Activated gamma-delta T cell (primary cell): ENCODE data around the gene ANKFN1.

Experiments
- DNase-seq: peaks from one replicate; lab custom pipeline; 2025; lab: John Stamatoyannopoulos, UW

The ANKFN1 gene

GRCh38 chr17:56146534-56146933, 6.7 kb upstream of the ANKFN1 start:
- DNase-seq, result no peak

- DNase-seq, result no peak
Measured at GRCh38 chr17:56148333-56148732, 4.9 kb upstream of the ANKFN1 start.

- DNase-seq, result no peak
Measured at GRCh38 chr17:56149266-56150036, 3.8 kb upstream of the ANKFN1 start.

GRCh38 chr17:56150649-56151048, 2.6 kb upstream of the ANKFN1 start:
- no peak for DNase-seq

- DNase-seq, result no peak
Measured at GRCh38 chr17:56157845-56158244, 4.6 kb downstream of the ANKFN1 start.

GRCh38 chr17:56158344-56158743, 5.1 kb downstream of the ANKFN1 start:
- no peak for DNase-seq

GRCh38 chr17:56158915-56159825, 5.9 kb downstream of the ANKFN1 start:
- DNase-seq, result no peak

GRCh38 chr17:56159826-56160380, 6.6 kb downstream of the ANKFN1 start:
- no peak for DNase-seq

- DNase-seq, result no peak
Measured at GRCh38 chr17:56160422-56160821, 7.1 kb downstream of the ANKFN1 start.

GRCh38 chr17:56165072-56165641, 11.9 kb downstream of the ANKFN1 start:
- no peak for DNase-seq

- no peak for DNase-seq
Measured at GRCh38 chr17:56167491-56167890, 14.2 kb downstream of the ANKFN1 start.

GRCh38 chr17:56169621-56170020, 16.3 kb downstream of the ANKFN1 start:
- no peak for DNase-seq

GRCh38 chr17:56171186-56171959, 18.1 kb downstream of the ANKFN1 start:
- no peak for DNase-seq

GRCh38 chr17:56172517-56172982, 19.3 kb downstream of the ANKFN1 start:
- no peak for DNase-seq

- DNase-seq, result no peak
Measured at GRCh38 chr17:56173026-56173425, 19.8 kb downstream of the ANKFN1 start.

GRCh38 chr17:56173958-56174835, 20.9 kb downstream of the ANKFN1 start:
- no peak for DNase-seq

- no peak for DNase-seq
Measured at GRCh38 chr17:56175299-56175955, 22.2 kb downstream of the ANKFN1 start.

- DNase-seq, result no peak
Measured at GRCh38 chr17:56176091-56176490, 22.8 kb downstream of the ANKFN1 start.

GRCh38 chr17:56177361-56177760, 24.1 kb downstream of the ANKFN1 start:
- no peak for DNase-seq

GRCh38 chr17:56178203-56178602, 24.9 kb downstream of the ANKFN1 start:
- no peak for DNase-seq
